ENCODE measurements around the gene AMPD2.

Gene AMPD2

GRCh38 chr1:109619576-109620400 lies at the start of gene AMPD2, which contains the start of gene GNAT2:
Gene AMPD2, plus strand, starts transcription at chr1:109619837. Its CDS starts 1,339 bp downstream, at chr1:109621176.
Gene GNAT2, minus strand, starts transcription at chr1:109619616. Its CDS starts 6,746 bp downstream, at chr1:109612870.
- DNase-seq: peak; percentile 62

GRCh38 chr1:109570414-109570813 lies 49.2 kb upstream of the AMPD2 start:
- DNase-seq: no peak

GRCh38 chr1:109573785-109574184 lies 45.9 kb upstream of the AMPD2 start:
- no peak for DNase-seq

- DNase-seq: no peak
Observed at GRCh38 chr1:109578947-109579443, 40.6 kb upstream of the AMPD2 start.

DNA sequence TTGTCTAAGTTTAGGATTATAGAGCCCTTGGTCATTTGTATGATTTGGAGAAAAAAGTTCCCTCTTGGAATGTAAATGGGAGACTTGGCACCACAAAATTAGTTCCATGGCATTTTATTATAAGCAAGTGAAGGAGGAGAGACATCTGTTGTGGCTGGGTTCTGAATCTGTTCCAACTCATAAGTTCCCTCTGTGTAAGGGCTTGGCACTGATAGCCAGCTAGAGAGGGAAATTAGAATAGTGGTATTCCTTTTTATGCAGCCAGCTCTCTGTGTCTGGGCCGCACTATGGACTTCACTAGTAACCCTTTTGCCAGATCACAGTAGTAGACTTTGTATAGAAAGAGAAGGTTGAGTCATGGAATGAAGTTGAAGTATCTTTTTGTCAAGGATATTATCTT lies 40.1 kb upstream of the AMPD2 start:
- no peak for DNase-seq

DNA sequence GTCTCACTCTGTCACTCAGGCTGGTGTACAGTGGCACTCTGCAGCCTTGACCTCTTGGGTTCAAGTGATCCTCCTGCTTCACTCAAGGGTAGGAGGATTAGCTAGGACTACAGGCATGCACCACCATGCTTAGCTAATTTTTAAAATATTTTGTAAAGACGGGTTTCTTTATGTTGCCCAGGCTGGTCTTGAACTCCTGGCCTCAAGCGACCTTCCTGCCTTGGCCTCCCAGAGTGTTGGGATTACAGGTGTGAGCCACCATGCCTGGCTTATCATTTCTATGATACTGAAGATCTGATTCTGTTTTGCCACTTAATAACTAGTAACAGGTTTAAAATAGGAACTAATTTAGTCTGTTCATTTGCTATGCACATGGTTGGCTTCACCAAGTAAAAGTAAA lies 37.6 kb upstream of the AMPD2 start:
- no peak for DNase-seq

- DNase-seq: no peak
Observed at GRCh38 chr1:109584766-109585165, 34.9 kb upstream of the AMPD2 start.

GRCh38 chr1:109586055-109586454 lies 33.6 kb upstream of the AMPD2 start:
- DNase-seq: no peak

DNA sequence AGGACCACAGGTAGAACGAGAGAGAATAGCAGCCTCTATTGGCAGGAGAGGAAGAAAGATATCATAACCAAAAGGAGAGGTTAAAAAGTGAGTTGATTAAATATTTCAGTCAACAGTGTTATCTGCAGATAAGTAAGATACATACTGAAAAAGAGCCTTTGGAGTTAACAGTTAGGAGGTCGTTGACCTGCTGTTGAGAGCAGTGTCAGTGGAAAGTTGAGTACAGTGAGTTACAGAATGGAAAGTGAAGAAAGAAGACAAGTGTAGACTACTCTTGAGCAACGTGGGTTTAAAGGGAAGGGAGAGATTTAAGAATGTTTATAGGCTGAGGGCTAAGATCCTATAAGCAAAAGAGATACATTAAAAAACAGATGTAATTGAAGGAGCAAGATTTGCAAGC lies 30.5 kb upstream of the AMPD2 start:
- no peak for DNase-seq

- DNase-seq: no peak
Observed at GRCh38 chr1:109589679-109590078, 30.0 kb upstream of the AMPD2 start.

- no peak for DNase-seq
Observed at GRCh38 chr1:109592916-109593315, 26.7 kb upstream of the AMPD2 start.

DNA sequence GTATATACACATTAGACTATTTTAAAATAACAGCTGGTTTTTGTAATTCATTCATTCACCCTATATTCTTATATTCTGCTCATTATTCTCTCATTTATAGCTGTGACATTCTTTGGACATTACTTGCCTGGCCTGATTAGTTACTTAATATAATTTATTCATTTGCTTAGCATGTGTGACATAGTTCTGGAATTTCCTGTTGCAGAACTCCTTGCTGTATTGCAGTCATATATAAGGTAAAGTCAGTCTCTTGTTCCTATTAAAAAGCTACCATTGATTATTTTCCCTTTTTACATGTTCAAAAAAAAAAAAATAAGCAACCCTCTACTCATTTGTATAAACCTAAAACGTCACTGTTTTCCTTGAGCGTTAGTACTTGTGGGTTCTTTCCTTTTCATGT lies 24.1 kb upstream of the AMPD2 start:
- no peak for DNase-seq

DNA sequence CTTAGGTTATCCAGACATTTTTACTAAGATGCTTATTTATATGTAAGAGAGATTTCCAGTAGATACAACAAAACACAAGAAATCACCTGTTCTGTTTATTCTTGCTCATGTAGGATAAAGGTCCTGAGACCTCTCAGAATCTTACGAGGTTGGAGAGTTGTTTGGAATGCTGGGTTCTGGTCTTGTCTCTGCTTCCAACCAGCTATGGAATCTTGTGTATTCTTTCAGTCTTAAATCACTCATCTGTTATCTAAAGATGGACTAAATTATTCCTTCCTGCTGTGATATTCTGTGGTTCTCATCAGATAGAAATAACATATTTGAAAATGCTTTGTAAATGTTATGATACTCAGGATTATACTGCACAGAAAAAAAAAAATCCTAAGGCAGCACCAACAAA lies 21.5 kb upstream of the AMPD2 start:
- no peak for DNase-seq

DNA sequence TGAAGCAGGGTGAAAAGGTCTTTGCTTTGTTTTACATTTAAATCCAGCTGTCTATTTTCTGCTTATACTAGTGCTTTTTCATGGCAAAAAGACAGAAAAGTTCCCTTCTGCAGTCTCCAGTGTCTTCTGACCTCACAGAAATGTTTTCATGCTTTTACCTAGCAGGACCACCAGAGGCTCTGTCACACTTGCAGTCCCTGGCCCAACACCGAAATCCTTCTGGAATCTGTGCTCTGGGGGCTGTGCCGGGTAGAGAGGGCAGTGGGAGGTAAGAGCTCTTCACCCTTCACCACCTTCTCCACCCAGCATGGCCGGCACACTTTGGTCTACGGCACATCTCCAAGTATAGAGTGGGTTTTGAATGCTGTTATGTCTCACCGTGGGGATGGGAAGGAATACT lies 21.0 kb upstream of the AMPD2 start:
- DNase-seq: no peak

GRCh38 chr1:109603229-109603628 lies 16.4 kb upstream of the AMPD2 start:
- no peak for DNase-seq

GRCh38 chr1:109605381-109605780 lies 14.3 kb upstream of the AMPD2 start:
- DNase-seq: no peak

DNA sequence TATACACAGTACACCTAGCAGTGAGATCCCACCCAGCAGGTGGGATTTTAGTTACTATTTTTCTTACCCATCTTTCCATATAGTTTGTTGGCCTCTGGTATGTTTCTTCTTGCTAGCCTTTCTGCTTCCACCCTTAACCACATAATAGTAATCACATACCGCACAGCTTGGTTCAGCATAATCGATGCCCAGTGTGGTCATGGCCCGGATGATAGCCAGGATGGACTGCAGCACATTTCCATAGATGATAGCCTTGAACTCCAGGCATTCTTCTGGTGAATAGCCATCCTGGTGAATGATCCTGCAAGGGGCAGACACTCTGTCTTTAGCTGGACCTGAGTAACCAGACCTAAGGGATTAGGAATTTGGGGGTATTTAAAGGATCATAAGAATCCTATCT lies 9.8 kb upstream of the AMPD2 start:
- no peak for DNase-seq

DNA sequence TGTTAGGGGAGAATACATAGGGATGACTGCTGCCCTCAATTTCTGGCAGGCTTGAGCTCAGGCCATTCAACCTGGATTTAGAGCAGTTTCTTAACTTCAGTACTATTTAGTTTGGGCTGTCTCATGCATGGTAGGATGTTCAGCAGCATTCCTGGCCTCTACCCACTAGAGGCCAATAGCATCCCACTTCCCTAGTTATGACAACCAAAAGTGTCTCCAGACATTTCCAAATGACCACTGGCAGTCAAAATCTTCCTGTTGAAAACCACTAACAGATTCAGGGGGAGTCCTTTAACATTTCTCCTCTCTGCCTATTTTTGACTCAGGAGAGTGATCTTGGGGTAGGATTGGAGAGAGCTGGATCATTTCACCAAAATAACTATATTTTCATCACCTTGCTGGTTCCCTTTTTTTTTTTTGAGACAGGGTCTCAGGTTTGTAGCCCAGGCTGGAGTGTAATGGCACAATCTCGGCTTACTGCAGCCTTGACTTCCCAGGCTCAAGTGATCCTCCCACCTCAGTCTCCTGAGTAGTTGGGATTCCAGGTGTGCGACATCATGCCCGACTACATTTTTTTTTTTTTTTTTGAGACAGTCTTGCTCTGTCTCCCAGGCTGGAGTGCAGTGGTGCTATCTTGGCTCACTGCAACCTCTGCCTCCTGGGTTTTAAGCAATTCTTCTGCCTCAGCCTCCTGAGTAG lies 8.9 kb upstream of the AMPD2 start:
- no peak for DNase-seq

DNA sequence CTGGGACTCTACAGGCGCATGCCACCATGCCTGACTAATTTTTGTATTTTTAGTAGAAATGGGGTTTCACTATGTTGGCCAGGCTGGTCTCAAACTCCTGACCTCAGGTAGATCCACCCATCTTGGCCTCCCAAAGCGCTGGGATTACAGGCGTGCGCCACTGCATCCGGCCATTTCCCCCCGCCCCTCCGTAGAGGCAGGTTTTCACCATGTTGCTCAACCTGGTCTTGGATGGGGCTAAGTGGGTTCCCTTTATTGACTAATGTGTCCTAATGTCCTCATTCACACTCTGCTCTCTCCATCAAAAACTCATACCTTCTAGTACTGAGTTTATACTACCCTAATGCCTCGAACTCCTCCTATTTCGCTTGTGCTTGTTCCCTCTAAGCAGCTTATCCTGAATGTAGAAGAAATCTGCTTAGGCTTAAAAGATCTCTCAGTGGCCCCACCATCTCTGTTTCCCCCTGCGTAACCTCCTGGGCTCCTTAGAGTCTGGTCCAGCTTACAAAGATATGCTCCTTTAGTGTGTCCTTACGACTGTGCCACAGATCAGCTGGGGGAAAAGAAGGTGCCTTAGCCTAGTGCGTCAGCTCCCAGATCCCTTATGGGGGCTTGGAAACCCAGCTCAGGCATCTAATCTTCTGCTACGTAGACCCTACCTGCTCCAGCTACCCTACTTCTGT lies 8.2 kb upstream of the AMPD2 start:
- no peak for DNase-seq

DNA sequence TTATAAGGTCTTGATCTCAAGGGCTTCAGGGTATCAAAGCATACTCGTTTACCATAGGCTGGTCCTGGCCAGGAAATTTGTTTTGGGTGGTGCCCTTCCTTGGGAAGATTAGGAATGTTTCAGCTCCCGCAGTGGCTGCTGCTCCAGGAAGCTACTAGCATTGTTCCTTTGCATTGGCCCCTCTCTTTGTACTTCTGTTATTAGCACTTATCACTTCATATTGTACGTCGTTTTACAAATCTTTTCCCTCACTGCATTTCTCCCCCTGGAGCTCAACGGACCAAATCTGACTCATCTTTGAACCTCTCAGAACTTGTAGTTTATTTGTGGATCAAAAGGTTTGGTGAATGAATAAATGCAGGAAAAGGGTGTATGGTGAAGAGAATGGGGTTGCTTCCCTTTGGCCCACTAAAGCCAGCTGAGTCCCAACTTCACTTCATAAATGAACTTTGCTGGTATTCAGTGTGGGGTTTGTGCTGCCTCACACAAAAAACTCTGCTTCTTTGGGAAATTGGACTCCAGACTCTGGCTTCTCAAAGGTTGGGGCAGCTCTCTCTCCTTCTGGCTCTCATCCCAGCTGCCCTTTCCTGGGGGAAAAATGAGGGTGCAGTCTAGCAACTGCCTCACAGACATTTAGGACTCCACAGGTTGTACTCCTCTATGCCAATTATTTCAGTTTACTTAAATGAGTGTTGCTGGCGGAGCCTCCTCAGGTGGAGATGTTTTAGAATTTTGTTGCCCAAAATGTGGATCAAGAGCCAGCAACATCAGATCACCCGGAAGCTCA lies 6.1 kb upstream of the AMPD2 start:
- DNase-seq: no peak

DNA sequence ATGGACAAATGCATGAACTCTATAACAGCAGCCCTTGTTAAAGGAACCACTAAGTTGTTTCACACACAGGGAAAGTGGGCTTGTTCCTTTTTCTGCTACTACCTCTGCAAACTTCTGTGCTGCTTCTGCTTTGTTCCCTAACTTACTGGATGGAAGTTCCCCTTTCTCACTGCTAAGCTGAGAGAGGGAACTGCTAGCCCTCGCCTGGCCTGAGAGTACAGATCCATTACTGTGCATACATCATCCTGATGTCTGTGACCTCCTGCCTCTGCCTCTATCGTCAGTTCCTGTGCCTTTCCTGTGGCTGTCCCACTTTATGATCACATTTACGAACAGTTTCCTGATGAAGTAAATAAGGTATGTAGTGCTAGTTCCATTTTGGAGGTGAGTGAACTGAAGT lies 3.8 kb upstream of the AMPD2 start:
- no peak for DNase-seq

DNA sequence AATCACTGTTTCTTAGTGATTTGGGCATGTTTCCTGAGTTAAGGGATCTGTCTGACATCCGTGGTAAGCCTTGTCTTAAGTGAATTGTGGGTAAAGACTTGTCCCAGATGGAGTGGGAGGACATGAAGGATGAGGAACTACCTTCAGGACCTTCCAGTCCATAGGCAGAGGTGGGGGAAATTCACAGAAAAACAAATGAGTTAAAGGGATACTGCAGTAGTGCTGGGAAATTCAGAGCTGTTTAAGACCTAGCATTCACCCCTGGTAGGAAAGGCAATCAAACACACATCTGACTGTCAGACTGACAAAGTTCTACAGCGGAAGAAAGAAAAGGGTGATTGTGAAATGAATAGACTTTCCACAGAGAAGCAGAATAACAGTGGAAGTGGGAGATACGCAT lies 3.2 kb upstream of the AMPD2 start:
- no peak for DNase-seq

GRCh38 chr1:109617291-109617801 lies 2.3 kb upstream of the AMPD2 start:
- DNase-seq: no peak
